Measurements from ENCODE around the gene STX1B. TPM values are rescaled to one million over a fixed set of nuclear protein-coding genes. Genes with fewer than 3 reads are reported as not detected.
"Not testable (repeated sequence)": the region's sequence is repeated elsewhere in the genome, so short reads cannot be mapped to it uniquely, and the experiment has no call there.

Gene STX1B
- total and polyA plus RNA-seq, 4 donors, result 0.09 to 1.2 (median 0.51) TPM

GRCh38 chr16:30941600-30942425 lies 68.6 kb downstream of the STX1B start:
- Histone ChIP-seq H3K9me3 (ENCODE audit: control insufficient read depth in 4 of 4, low read length in 3 of 4) (no peaks in the 10 kb centered on the region), H3K4me1 (ENCODE audit: control insufficient read depth in 4 of 4, insufficient read depth in 4 of 4, low read length in 3 of 4) (peaks cover 0 to 8% (median 3%) of the 10 kb centered on the region in 4 donors), H3K9ac (ENCODE audit: low read depth in 1 of 2, low read length in 2 of 2) (no peak overlapping the region), H3K36me3 (ENCODE audit: control insufficient read depth in 4 of 4, insufficient read depth in 3 of 4, low read depth in 1 of 4, low read length in 3 of 4) (peaks cover 0 to 2% (median under 1%) of the 10 kb centered on the region in 4 donors), H3K27me3 (ENCODE audit: control insufficient read depth in 4 of 4, insufficient read depth in 4 of 4, low read length in 3 of 4) (no peaks in the 10 kb centered on the region), H3K4me3 (ENCODE audit: low read depth in 1 of 3, low read length in 3 of 3) (no peak overlapping the region), H3K27ac (ENCODE audit: low read depth in 1 of 2, low read length in 2 of 2) (peak overlapping the region in 1 of 2 donors; percentile 19)
- 23% methylated on average over 15 of the region's 15 CpGs for WGBS
- DNase-seq (ENCODE audit: low spot score), result peak; percentile 86
- no peak for TF ChIP-seq HNF4A (conservative IDR thresholded peaks at IDR 0.05)
- TF ChIP-seq FOXA2 (IDR thresholded peaks at IDR 0.05), result no peak
- TF ChIP-seq TAF1 (conservative IDR thresholded peaks at IDR 0.05), result no peak
- peak; percentile 90 for TF ChIP-seq CTCF (IDR thresholded peaks at IDR 0.05; ENCODE audit: low read depth, low read length, missing input control)
- TF ChIP-seq FOXA1 (IDR thresholded peaks at IDR 0.05), result no peak
- TF ChIP-seq JUND (IDR thresholded peaks at IDR 0.05), result no peak
- no peak for TF ChIP-seq NR2F2 (IDR thresholded peaks at IDR 0.05)
- TF ChIP-seq ZBTB33 (IDR thresholded peaks at IDR 0.05), result no peak
- TF ChIP-seq GABPA (IDR thresholded peaks at IDR 0.05 in 1 of 2, conservative IDR thresholded peaks at IDR 0.05 in 1 of 2), result peak in 1 of 2 donors; percentile 38
- TF ChIP-seq RAD21 (IDR thresholded peaks at IDR 0.05), result peak; percentile 75 to 89
- peak; percentile 51 for TF ChIP-seq YY1 (IDR thresholded peaks at IDR 0.05)
- TF ChIP-seq MAX (IDR thresholded peaks at IDR 0.05), result no peak
- TF ChIP-seq REST (IDR thresholded peaks at IDR 0.05), result no peak
- TF ChIP-seq RXRA (IDR thresholded peaks at IDR 0.05), result peak; percentile 79 to 89
- no peak for TF ChIP-seq HNF4G (IDR thresholded peaks at IDR 0.05)
- no peak for TF ChIP-seq EGR1 (IDR thresholded peaks at IDR 0.05; ENCODE audit: low read depth in 2 of 2)
- TF ChIP-seq SP1 (IDR thresholded peaks at IDR 0.05), result no peak

- H3K9me3 ChIP-seq (ENCODE audit: control insufficient read depth in 4 of 4, low read length in 3 of 4); H3K36me3 ChIP-seq (ENCODE audit: control insufficient read depth in 4 of 4, insufficient read depth in 3 of 4, low read depth in 1 of 4, low read length in 3 of 4); DNase-seq (ENCODE audit: low spot score); H3K9ac ChIP-seq (ENCODE audit: low read depth in 1 of 2, low read length in 2 of 2); H3K27me3 ChIP-seq (ENCODE audit: control insufficient read depth in 4 of 4, insufficient read depth in 4 of 4, low read length in 3 of 4); H3K27ac ChIP-seq (ENCODE audit: low read depth in 1 of 2, low read length in 2 of 2); H3K4me1 ChIP-seq (ENCODE audit: control insufficient read depth in 4 of 4, insufficient read depth in 4 of 4, low read length in 3 of 4); H3K4me3 ChIP-seq (ENCODE audit: low read depth in 1 of 3, low read length in 3 of 3): not testable (repeated sequence)
- WGBS, result 96% methylated on average over 8 of the region's 8 CpGs
Measured at GRCh38 chr16:30939571-30939970, 70.9 kb downstream of the STX1B start.
